ENCODE results near the gene ANKH. TPM values are rescaled to one million over a fixed set of nuclear protein-coding genes. Genes with fewer than 3 reads are reported as not detected.

ANKH gene
- polyA plus RNA-seq, 1 donor from 2014 or later = 9.9 TPM

DNA sequence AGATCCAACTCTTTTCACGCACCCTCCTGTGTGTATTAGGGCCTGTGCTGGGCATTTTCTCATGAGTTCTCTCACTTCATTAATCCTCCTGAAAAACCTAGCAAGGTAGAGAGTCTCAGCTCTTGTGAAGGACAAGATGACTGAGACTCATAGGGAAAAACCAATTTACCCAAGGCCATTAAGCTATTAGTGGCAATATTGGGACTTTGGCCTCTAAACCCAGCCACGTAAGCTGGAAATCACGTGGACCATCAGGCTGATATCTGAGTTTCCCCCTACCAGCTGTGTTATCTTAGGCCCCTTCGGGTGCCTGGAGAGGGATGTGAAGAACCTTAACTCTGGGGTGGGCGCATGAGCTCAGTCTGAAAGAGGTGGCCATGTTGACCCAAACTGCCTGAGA lies 80.7 kb downstream of the ANKH start:
- Histone ChIP-seq H3K79me2 (replicated peaks; ENCODE audit: insufficient read depth, low read length) (no peaks in the 10 kb centered on the region), H3K27me3 (ENCODE audit: insufficient read depth, low read depth, low read length) (no peaks in the 10 kb centered on the region), H3K4me3 (ENCODE audit: low read length) (no peak overlapping the region), H3K9me3 (ENCODE audit: low read length) (no peaks in the 10 kb centered on the region), H4K20me1 (ENCODE audit: insufficient read depth) (no peaks in the 10 kb centered on the region), H3K27ac (ENCODE audit: low read length) (no peak overlapping the region), H3K36me3 (ENCODE audit: insufficient read depth, low read length) (no peaks in the 10 kb centered on the region), H3K4me2 (ENCODE audit: low read length) (no peak overlapping the region), H3K9ac (ENCODE audit: low read length) (no peak overlapping the region), H3F3A (ENCODE audit: insufficient read depth, low read length, poor library complexity, severe bottlenecking) (no peaks in the 10 kb centered on the region), H2AFZ (ENCODE audit: low read depth, low read length) (no peak overlapping the region), H3K9me2 (ENCODE audit: insufficient read depth, low read length) (no peaks in the 10 kb centered on the region)
- TF ChIP-seq MXI1 (conservative IDR thresholded peaks at IDR 0.05; ENCODE audit: poor library complexity, severe bottlenecking) = no peak
- TF ChIP-seq POLR2AphosphoS5 (IDR thresholded peaks at IDR 0.05) = no peak
- TF ChIP-seq, protein P1, sequence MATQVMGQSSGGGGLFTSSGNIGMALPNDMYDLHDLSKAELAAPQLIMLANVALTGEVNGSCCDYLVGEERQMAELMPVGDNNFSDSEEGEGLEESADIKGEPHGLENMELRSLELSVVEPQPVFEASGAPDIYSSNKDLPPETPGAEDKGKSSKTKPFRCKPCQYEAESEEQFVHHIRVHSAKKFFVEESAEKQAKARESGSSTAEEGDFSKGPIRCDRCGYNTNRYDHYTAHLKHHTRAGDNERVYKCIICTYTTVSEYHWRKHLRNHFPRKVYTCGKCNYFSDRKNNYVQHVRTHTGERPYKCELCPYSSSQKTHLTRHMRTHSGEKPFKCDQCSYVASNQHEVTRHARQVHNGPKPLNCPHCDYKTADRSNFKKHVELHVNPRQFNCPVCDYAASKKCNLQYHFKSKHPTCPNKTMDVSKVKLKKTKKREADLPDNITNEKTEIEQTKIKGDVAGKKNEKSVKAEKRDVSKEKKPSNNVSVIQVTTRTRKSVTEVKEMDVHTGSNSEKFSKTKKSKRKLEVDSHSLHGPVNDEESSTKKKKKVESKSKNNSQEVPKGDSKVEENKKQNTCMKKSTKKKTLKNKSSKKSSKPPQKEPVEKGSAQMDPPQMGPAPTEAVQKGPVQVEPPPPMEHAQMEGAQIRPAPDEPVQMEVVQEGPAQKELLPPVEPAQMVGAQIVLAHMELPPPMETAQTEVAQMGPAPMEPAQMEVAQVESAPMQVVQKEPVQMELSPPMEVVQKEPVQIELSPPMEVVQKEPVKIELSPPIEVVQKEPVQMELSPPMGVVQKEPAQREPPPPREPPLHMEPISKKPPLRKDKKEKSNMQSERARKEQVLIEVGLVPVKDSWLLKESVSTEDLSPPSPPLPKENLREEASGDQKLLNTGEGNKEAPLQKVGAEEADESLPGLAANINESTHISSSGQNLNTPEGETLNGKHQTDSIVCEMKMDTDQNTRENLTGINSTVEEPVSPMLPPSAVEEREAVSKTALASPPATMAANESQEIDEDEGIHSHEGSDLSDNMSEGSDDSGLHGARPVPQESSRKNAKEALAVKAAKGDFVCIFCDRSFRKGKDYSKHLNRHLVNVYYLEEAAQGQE (IDR thresholded peaks at IDR 0.05; ENCODE audit: borderline replicate concordance) = no peak
- no peak for TF ChIP-seq EZH2 (IDR thresholded peaks at IDR 0.05; ENCODE audit: borderline replicate concordance, insufficient read depth, low read length, poor library complexity, severe bottlenecking)
- TF ChIP-seq EP300 (conservative IDR thresholded peaks at IDR 0.05; ENCODE audit: poor library complexity, severe bottlenecking) = no peak
- no peak for TF ChIP-seq TAF1 (IDR thresholded peaks at IDR 0.05; ENCODE audit: low read depth)
- TF ChIP-seq SMC3 (conservative IDR thresholded peaks at IDR 0.05; ENCODE audit: poor library complexity) = no peak
- no peak for TF ChIP-seq CTCF (IDR thresholded peaks at IDR 0.05; ENCODE audit: poor library complexity, severe bottlenecking)
- no peak for TF ChIP-seq RAD21 (conservative IDR thresholded peaks at IDR 0.05)

DNA sequence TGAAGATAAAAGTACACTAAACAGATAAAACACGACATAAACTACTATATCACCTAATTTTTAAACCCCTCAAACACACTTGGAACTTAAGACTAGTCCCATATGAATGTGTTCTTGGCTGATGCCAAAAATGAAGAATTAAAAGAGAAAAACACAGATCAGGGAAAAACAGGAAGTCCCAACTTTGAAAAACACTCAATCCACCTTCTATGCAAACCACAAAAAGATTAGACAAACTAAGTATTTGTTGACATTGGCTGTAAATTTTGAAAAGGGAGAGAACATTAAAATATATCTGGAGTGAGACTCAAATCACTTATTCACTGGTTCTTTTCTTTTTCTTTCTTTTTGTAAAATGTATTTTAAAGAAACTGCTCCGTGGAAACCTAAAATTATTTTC lies 81.4 kb downstream of the ANKH start:
- Histone ChIP-seq H3K79me2 (replicated peaks; ENCODE audit: insufficient read depth, low read length) (no peaks in the 10 kb centered on the region), H3K9ac (ENCODE audit: low read length) (no peak overlapping the region), H3K9me3 (ENCODE audit: low read length) (no peaks in the 10 kb centered on the region), H3K27ac (ENCODE audit: low read length) (no peak overlapping the region), H4K20me1 (ENCODE audit: insufficient read depth) (no peaks in the 10 kb centered on the region), H3K36me3 (ENCODE audit: insufficient read depth, low read length) (no peaks in the 10 kb centered on the region), H3K9me2 (ENCODE audit: insufficient read depth, low read length) (no peaks in the 10 kb centered on the region), H3K27me3 (ENCODE audit: insufficient read depth, low read depth, low read length) (no peaks in the 10 kb centered on the region), H3F3A (ENCODE audit: insufficient read depth, low read length, poor library complexity, severe bottlenecking) (no peaks in the 10 kb centered on the region), H3K4me2 (ENCODE audit: low read length) (no peak overlapping the region), H3K4me3 (ENCODE audit: low read length) (no peak overlapping the region), H2AFZ (ENCODE audit: low read depth, low read length) (no peak overlapping the region)
- TF ChIP-seq CTCF (IDR thresholded peaks at IDR 0.05; ENCODE audit: poor library complexity, severe bottlenecking) = no peak
- TF ChIP-seq SMC3 (conservative IDR thresholded peaks at IDR 0.05; ENCODE audit: poor library complexity) = no peak
- no peak for TF ChIP-seq POLR2AphosphoS5 (IDR thresholded peaks at IDR 0.05)
- no peak for TF ChIP-seq EP300 (conservative IDR thresholded peaks at IDR 0.05; ENCODE audit: poor library complexity, severe bottlenecking)

Measured in neural cell (in vitro differentiated cells).